ENCODE data around the gene TMCO4. TPM values are rescaled to one million over a fixed set of nuclear protein-coding genes. Genes with fewer than 3 reads are reported as not detected.

TMCO4 gene
- total RNA-seq, 4 donors from 2014 or later = 16.1 to 36.2 (median 26.9) TPM

DNA sequence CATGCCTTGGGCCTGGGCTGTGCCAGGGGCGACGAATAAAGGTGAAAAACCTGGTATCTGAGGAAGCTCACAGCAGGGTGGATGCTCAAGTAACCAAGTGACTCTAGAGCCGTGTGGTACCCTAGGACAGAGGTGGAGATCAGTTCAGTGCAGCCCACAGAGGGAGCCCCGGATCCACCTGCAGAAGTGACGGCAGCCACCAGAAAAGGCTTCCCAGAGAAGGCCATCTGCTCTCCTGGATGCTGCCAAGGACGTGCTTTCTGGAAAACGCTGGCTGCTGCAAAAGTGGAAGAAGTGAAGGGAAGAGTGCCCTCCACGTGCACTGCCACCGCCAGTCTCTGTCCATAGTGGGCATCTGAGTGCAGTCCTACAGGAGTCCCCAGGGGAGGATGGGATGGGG is 27.7 kb downstream of the TMCO4 start:
- Histone ChIP-seq H3K27me3 (no peaks in the 10 kb centered on the region), H3K4me1 (no peaks in the 10 kb centered on the region), H3K27ac (no peak overlapping the region), H3K36me3 (peaks cover 0 to 15% (median 6%) of the 10 kb centered on the region in 4 donors), H3K9me3 (no peaks in the 10 kb centered on the region), H3K4me3 (no peak overlapping the region)
- WGBS, 2 donors (ENCODE audit: low coverage in 1 of 2) = 82 to 100% methylated on average over 1 to 9 of the region's 9 CpGs
- DNase-seq = no peak
- TF ChIP-seq CTCF (IDR thresholded peaks at IDR 0.05) (no peak), POLR2AphosphoS5 (IDR thresholded peaks at IDR 0.05) (no peak), EP300 (IDR thresholded peaks at IDR 0.05; ENCODE audit: low read depth) (no peak), POLR2A (IDR thresholded peaks at IDR 0.05) (no peak)
- intact Hi-C loops (cut with DNase I; ENCODE audit: low total_unique reads) = no loop called here
- in situ Hi-C loops (cut with MboI; ENCODE audit: low pct_ligation_motif_present in 1 of 4, low pct_unique_long_range_greater_than_20kb in 1 of 4, low sequenced_read_pairs in 3 of 4) = no loop called here

- in situ Hi-C loops (cut with MboI; ENCODE audit: low pct_ligation_motif_present in 1 of 4, low pct_unique_long_range_greater_than_20kb in 1 of 4, low sequenced_read_pairs in 3 of 4) = no loop called here
- Histone ChIP-seq H3K36me3 (peaks cover 0 to 16% (median 8%) of the 10 kb centered on the region in 4 donors), H3K4me3 (no peak overlapping the region), H3K4me1 (no peaks in the 10 kb centered on the region), H3K27ac (no peak overlapping the region), H3K27me3 (no peaks in the 10 kb centered on the region), H3K9me3 (no peaks in the 10 kb centered on the region)
- intact Hi-C loops (cut with DNase I; ENCODE audit: low total_unique reads) = no loop called here
- TF ChIP-seq POLR2A (IDR thresholded peaks at IDR 0.05) (no peak), CTCF (IDR thresholded peaks at IDR 0.05) (no peak), POLR2AphosphoS5 (IDR thresholded peaks at IDR 0.05) (no peak), EP300 (IDR thresholded peaks at IDR 0.05; ENCODE audit: low read depth) (no peak)
- WGBS, 2 donors (ENCODE audit: low coverage in 1 of 2) = 88 to 94% methylated on average over 4 to 6 of the region's 6 CpGs
- no peak for DNase-seq
Measured at GRCh38 chr1:19771350-19771749, 28.4 kb downstream of the TMCO4 start.

DNA sequence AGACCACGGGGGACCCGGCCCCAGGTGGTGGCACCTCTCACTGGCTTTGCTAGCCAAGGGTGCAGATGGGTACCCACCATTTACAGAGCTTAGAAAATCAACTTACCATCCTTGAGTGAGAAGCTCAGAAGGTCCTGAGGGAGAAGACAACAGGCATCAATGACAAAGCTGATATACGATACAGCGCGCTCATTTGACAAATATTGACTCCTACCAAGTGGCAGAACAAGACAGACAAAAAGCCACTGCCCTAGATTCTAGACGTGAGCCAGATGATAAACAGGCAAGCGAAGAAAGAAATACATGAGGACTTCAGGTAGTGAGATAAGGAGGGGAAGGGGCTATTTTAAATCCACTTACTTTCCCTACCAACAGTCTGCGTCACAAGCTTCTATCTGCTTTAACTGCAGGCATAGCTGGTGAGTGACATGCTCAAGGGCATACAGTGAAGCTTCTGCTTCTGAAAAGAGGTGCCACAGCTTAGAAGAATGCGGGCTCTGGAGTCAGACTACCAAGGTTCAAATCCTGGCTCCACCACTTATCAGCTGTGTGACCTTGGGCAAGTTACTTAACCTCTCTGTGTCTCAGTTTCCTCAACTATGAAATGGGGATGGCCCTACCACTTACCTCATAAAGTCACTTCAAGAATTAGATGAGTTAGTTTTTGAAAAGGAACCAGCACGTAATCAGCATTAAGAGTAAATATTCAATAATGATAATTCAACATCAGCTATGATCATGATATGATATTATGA is 29.1 kb downstream of the TMCO4 start:
- in situ Hi-C loops (cut with MboI; ENCODE audit: low pct_ligation_motif_present in 1 of 4, low pct_unique_long_range_greater_than_20kb in 1 of 4, low sequenced_read_pairs in 3 of 4) = no loop called here
- H3K27ac ChIP-seq = no peak overlapping the region

More for the DNA sequence above, 29.1 kb downstream of the TMCO4 start:
- Histone ChIP-seq H3K4me3 (no peak overlapping the region), H3K36me3 (peaks cover 0 to 16% (median 8%) of the 10 kb centered on the region in 4 donors), H3K4me1 (no peaks in the 10 kb centered on the region), H3K27me3 (no peaks in the 10 kb centered on the region), H3K9me3 (no peaks in the 10 kb centered on the region)
- no peak for TF ChIP-seq POLR2AphosphoS5 (IDR thresholded peaks at IDR 0.05)
- no peak for TF ChIP-seq POLR2A (IDR thresholded peaks at IDR 0.05)
- no peak for TF ChIP-seq EP300 (IDR thresholded peaks at IDR 0.05; ENCODE audit: low read depth)
- no peak for TF ChIP-seq CTCF (IDR thresholded peaks at IDR 0.05)
- intact Hi-C loops (cut with DNase I; ENCODE audit: low total_unique reads) = no loop called here
- WGBS, 2 donors (ENCODE audit: low coverage in 1 of 2) = 74 to 80% methylated on average over 8 to 10 of the region's 10 CpGs
- no peak for DNase-seq

Measured in transverse colon (tissue), 4 donors.